Thoracic aorta (tissue), 2 donors: ENCODE results near the gene FSCB. TPM values are rescaled to one million over a fixed set of nuclear protein-coding genes. Genes with fewer than 3 reads are reported as not detected.

ENCODE experiments used
- ATAC-seq: fragments of 150-250 bp; one replicate; pipeline ENCODE4 v1.8.0; 2017; ENCODE audit warnings: low read depth; ENCODE audit not compliant: insufficient number of reproducible peaks, low FRiP score
- DNase-seq: peaks from one replicate; pipeline ENCODE4 v3.0.0-alpha.2; 2020; ENCODE audit warnings: low spot score
- H3K27ac ChIP-seq, 2 donors: fragments of 200-600 bp; sonication (generic); 1 replicate in 1 of 2; 2 replicates in 1 of 2; pipeline ENCODE4 v1.5.1; 2016; ENCODE audit warnings: mild to moderate bottlenecking in 2 of 2, moderate library complexity in 2 of 2
- H3K27me3 ChIP-seq: fragments of 200-600 bp; sonication (generic); replicated peaks from 2 replicates; pipeline ENCODE4 v1.6.0; 2016; ENCODE audit warnings: mild to moderate bottlenecking; ENCODE audit not compliant: insufficient read depth
- H3K36me3 ChIP-seq: fragments of 200-600 bp; sonication (generic); one replicate; pipeline ENCODE4 v1.5.1; 2016
- H3K4me1 ChIP-seq, 2 donors: fragments of 200-600 bp; sonication (generic); 1 replicate in 1 of 2; 2 replicates in 1 of 2; pipeline versions ENCODE4 v1.5.1 to v1.6.0; 2016; ENCODE audit warnings: low read depth in 2 of 2, mild to moderate bottlenecking in 1 of 2; ENCODE audit not compliant: control insufficient read depth in 1 of 2
- H3K4me3 ChIP-seq: fragments of 200-600 bp; sonication (generic); 2 replicates; pipeline ENCODE4 v1.5.1; 2016; ENCODE audit warnings: mild to moderate bottlenecking
- H3K9me3 ChIP-seq: fragments of 200-600 bp; sonication (generic); 2 replicates; pipeline ENCODE4 v1.5.1; 2016
- total RNA-seq, 2 donors: library from RNA; depleted of rRNA; stranded (reverse); fragments of >200 nt; gene quantifications; one replicate each; pipeline versions ENCODE4 v1.1.0 to v1.2.3, GENCODE V29; 2016
- TF ChIP-seq, protein P1 (sequence below): fragments of 200-600 bp; sonication (generic); IDR thresholded peaks from one replicate; pipeline ENCODE4 v1.5.1; 2019; ENCODE audit warnings: antibody characterized with exemption

Gene FSCB, protein sequence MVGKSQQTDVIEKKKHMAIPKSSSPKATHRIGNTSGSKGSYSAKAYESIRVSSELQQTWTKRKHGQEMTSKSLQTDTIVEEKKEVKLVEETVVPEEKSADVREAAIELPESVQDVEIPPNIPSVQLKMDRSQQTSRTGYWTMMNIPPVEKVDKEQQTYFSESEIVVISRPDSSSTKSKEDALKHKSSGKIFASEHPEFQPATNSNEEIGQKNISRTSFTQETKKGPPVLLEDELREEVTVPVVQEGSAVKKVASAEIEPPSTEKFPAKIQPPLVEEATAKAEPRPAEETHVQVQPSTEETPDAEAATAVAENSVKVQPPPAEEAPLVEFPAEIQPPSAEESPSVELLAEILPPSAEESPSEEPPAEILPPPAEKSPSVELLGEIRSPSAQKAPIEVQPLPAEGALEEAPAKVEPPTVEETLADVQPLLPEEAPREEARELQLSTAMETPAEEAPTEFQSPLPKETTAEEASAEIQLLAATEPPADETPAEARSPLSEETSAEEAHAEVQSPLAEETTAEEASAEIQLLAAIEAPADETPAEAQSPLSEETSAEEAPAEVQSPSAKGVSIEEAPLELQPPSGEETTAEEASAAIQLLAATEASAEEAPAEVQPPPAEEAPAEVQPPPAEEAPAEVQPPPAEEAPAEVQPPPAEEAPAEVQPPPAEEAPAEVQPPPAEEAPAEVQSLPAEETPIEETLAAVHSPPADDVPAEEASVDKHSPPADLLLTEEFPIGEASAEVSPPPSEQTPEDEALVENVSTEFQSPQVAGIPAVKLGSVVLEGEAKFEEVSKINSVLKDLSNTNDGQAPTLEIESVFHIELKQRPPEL
- 1 to 10 TPM in 1 of 2 donors, not detected in 1; 1.2 TPM for total RNA-seq

DNA sequence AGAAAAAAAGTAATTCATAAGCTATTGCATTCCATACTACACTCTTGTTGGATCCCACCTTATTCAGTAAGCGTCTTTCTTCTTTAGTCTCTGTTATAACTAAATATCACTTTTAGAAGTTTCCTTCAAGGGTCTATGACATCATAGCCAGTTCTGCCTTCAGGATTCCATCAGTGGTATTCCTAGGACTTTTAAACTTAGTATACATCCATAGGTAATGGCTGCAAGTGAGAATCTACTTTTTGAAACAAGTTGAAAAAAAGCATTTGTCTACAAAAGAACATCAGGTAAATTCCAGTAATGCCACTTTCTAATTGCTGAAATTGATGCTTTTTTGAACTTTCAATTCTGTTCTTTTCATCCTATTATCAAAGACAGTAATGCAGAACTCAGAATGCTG, at the start of gene FSCB:
FSCB (minus strand) TSS at position 101 of the 400 bp plus-strand sequence. CDS start 296 bp downstream, outside the sequence.
- H3K4me3 ChIP-seq, result no peak within 1 kb of the TSS
- ATAC-seq, result no peak
- TF ChIP-seq, protein P1, sequence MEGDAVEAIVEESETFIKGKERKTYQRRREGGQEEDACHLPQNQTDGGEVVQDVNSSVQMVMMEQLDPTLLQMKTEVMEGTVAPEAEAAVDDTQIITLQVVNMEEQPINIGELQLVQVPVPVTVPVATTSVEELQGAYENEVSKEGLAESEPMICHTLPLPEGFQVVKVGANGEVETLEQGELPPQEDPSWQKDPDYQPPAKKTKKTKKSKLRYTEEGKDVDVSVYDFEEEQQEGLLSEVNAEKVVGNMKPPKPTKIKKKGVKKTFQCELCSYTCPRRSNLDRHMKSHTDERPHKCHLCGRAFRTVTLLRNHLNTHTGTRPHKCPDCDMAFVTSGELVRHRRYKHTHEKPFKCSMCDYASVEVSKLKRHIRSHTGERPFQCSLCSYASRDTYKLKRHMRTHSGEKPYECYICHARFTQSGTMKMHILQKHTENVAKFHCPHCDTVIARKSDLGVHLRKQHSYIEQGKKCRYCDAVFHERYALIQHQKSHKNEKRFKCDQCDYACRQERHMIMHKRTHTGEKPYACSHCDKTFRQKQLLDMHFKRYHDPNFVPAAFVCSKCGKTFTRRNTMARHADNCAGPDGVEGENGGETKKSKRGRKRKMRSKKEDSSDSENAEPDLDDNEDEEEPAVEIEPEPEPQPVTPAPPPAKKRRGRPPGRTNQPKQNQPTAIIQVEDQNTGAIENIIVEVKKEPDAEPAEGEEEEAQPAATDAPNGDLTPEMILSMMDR, result no peak
- H3K36me3 ChIP-seq, result no peaks in the 10 kb centered on the region
- H3K27ac ChIP-seq, result no peak within 1 kb of the TSS
- H3K27me3 ChIP-seq, result no peaks in the 10 kb centered on the region
- no peak for DNase-seq
- H3K9me3 ChIP-seq, result no peaks in the 10 kb centered on the region
- no peaks in the 10 kb centered on the region for H3K4me1 ChIP-seq

DNA sequence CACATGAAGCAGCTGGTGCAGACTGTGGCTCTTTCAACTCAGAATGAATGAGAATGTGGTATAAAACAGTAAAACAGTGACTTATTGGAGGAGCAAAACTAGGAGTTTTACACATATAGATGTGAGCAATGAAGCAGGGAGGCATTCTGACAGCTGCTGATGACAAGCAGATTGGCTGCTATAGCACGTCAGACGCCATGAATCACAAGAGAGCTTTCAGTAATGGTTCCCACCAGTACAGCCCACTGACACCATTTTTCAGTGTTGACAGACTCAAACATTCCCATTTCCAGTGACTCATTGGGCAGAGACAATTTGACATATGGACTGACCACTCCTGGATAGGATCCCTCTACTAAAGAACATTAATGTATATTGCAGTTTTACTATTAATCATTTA, 24.6 kb upstream of the FSCB start:
- TF ChIP-seq, protein P1, result no peak
- Histone ChIP-seq H3K36me3 (no peaks in the 10 kb centered on the region), H3K4me1 (no peaks in the 10 kb centered on the region), H3K4me3 (no peak overlapping the region), H3K9me3 (no peaks in the 10 kb centered on the region), H3K27ac (no peak overlapping the region), H3K27me3 (no peaks in the 10 kb centered on the region)
- DNase-seq (no peak), ATAC-seq (no peak)

DNA sequence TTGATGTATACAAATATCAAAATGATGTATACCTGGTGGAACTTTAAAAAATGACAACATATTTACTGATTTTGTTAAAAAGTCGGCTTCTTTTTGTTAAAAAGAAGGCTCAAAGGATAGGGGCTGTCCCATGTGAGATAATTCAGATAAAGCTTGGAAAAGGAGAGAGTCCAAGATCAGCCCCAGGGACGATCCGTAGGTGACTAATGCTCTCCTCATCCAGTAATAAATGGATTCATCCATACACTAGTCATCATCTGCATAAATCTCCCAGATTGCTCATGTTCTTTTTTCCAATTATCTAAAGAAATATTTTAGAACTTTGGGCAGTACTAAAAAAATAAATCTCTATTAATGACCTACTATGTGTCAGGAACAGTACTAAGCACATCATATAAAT, 23.4 kb upstream of the FSCB start:
- H3K4me3 ChIP-seq, result no peak overlapping the region
- ATAC-seq (no peak), DNase-seq (no peak)
- no peaks in the 10 kb centered on the region for H3K9me3 ChIP-seq
- TF ChIP-seq, protein P1, result no peak
- H3K27ac ChIP-seq, result no peak overlapping the region
- no peaks in the 10 kb centered on the region for H3K4me1 ChIP-seq
- H3K36me3 ChIP-seq, result no peaks in the 10 kb centered on the region
- H3K27me3 ChIP-seq, result no peaks in the 10 kb centered on the region

DNA sequence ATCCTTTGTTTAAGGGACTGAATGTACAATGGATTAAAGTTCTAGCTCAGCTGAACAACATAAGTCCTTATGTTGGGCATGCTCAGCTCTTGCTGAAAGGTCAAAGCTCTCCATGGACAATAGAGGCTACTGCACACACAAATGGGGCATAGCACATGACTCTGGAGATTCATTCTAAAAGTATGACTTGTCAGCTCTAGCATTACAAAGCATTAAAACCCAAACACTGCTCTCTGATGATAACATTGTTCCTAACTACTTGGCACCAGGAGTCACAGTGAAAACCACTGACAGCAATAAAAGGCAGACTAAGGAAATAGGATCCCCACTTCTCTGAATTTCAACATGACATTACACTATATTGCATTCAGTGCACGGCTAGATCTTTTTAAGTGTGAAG, 21.9 kb upstream of the FSCB start:
- H3K36me3 ChIP-seq, result no peaks in the 10 kb centered on the region
- H3K9me3 ChIP-seq, result no peaks in the 10 kb centered on the region
- no peak for ATAC-seq

More for the DNA sequence above, 21.9 kb upstream of the FSCB start:
- no peaks in the 10 kb centered on the region for H3K27me3 ChIP-seq
- H3K27ac ChIP-seq, result no peak overlapping the region
- TF ChIP-seq, protein P1, result no peak
- DNase-seq, result no peak
- H3K4me3 ChIP-seq, result no peak overlapping the region
- H3K4me1 ChIP-seq, result no peaks in the 10 kb centered on the region
